Dedifferentiated amniotic fluid mesenchymal stem cell (primary cell): ENCODE data around the gene CCDC33.
A peak's percentile ranks its signal among the peaks of the same experiment; 100 is the strongest.

Experiments used
- DNase-seq: peaks from one replicate; pipeline ENCODE4 v3.0.0-alpha.2; 2016; ENCODE audit errors: extremely low spot score

CCDC33 gene

DNA sequence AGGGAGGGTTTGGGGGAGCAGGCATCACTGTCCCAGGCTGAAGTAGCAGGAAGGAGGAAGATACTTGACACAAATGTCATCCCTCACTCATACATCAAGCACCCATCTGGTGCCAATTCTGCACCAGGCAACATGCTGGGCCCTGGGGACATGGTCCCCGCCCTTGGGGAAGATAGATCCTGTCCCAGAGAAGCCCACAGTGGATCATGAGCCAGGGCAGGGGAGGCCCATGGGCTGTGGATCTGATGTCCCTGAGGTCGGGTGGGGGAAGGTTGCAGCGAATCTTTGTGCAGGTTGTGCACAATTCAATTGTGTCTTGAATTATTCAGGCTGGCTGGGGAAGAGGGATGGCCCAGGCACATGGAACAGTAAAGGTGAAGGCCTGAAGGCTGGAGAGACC, 6.4 kb upstream of the CCDC33 start:
- DNase-seq = no peak

DNA sequence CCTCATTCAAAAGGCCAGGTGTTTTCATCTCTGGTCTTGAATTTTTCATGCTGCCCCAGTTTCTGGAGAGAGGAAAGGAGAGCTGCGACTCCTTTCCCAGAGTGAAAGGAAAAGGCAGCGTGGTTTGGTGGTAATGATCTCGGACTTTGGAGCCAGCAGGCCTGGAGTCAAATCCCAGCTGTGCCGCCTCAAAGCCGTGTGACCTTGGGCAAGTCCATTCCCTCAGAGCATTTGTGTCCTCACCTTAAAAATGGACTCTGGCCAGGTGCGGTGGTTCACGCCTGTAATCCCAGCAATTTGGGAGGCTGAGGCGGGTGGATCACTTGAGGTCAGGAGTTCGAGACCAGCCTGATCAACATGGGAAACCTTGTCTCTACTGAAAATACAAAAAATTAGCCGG, 4.7 kb upstream of the CCDC33 start:
- no peak for DNase-seq

DNA sequence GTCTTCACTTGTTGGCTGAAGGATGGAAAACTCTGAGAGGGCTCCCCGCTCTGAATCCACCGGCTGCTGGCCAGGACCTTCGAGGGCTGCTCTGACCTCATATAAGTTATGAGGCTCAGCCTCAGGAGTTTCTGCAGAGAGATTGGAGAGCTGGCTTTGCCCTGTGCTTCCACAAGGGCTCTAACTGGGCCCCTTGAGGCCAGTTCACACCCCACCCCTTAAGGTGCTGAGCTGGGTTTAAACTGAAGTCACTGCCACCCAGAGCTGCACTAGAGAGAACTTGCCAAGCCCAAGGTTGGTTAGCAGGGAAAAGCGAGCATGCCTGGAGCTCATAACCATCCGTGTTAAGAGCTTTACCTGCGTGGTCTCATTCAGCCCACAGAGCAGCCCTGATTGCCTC, 2.8 kb upstream of the CCDC33 start:
- DNase-seq = no peak

DNA sequence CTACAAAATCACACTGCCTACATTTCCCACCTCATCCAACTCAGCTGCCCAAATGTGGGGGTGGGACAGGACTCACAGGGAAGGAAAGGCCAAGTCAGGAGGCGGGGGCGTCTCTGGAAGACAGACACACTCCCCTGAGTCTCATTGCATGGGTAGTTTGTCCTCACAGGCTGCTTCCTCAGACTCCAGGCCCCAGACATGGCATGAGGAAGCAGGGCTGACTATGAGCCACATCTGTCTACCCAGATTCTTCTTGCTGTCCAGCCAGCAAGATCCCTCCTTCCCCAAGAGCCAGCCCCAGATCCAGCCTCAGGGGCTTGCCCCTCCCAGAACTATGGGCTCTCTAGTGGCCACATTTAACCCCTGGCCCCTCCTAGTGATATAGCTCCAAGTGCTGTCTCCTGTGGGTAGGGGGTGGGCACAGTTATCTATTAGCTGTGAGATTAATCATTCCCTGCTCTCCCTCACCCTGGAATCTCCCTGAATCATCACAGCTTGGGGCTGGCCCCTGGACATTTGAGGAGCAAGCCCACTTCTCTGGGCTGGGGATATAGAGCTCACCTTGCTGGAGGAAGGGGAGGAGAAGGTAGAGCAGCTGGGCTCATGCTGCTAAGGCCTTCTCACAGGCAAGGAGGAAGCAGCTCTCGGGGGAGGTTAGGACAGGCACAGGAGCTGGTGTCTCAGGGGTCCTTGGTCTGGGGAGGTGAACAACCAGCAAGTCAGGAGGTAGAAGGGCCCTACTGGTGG, 2.1 kb upstream of the CCDC33 start:
- no peak for DNase-seq

DNA sequence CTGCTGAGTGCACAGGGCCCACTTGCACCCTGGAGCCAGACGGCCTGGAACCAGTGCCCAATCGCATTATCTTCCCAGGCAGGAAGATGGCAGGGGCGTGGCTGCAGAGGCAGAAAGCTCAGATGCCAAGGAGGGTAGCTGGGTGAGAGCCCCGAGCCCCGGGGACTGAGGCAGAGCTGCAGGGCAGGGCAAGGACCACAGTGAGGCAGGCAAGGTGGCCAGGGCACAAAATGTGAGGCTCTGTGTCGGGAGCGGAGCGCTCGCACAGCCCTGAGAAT, 1.6 kb upstream of the CCDC33 start:
- no peak for DNase-seq

DNA sequence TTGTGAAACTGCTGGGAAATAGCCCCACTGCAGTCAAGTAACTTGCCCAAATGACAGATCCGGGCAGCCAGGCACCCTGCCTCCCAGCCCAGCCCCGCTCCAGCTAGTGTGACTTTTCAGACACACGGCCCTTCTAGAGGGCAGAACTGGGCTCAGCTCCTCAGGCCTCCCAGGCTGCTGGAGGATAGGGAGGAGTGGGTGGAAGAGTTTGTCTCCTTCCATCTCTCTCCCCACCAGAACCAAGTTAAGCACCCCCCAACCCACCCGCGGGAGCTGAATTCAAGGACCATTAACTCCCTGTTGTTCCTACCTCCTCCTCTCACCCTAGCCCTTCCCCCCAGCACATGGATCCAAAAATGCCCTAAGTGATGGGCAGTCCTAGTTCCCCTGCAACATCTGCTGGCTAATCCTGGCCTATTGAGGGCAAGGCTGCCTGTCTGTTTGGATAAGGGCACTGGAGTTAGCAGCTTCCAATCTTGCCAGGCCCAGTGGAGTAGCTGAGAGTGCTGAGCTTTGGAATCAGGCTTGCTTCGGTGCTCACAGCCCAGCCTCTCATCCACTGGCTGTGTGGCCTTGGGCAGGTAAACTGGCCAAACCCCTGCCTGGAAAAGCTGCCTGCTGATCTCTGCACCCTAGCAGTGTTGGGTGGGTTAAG, 3.1 kb downstream of the CCDC33 start:
- no peak for DNase-seq

DNA sequence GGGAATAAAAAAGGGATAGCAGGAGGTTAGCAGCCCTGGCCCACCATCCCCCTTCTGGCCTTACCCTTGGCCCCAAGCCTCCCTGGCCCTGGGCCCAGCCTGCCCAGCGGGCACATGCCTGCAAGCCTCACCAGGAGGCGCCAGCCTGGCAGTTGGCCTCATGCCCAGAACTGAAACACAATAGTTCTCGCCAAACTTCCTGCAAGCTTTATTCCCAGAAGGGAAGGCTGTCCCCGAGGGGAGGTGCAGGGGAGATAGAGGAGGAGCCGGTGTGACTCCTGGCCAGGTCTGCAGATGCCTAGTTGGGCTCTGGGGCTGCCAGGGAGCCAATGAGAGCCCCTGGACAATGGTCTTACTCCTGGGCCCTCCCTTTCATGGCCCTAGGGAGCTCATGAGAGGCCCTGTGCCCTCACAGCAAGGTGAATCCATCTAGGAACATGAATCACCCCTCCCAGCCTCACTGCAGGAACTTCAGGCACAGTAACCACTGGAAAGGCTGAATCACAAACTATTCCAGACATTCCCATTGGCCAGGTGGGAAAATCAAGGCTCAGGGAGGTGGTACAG, 4.0 kb downstream of the CCDC33 start:
- DNase-seq = peak; percentile 74

DNA sequence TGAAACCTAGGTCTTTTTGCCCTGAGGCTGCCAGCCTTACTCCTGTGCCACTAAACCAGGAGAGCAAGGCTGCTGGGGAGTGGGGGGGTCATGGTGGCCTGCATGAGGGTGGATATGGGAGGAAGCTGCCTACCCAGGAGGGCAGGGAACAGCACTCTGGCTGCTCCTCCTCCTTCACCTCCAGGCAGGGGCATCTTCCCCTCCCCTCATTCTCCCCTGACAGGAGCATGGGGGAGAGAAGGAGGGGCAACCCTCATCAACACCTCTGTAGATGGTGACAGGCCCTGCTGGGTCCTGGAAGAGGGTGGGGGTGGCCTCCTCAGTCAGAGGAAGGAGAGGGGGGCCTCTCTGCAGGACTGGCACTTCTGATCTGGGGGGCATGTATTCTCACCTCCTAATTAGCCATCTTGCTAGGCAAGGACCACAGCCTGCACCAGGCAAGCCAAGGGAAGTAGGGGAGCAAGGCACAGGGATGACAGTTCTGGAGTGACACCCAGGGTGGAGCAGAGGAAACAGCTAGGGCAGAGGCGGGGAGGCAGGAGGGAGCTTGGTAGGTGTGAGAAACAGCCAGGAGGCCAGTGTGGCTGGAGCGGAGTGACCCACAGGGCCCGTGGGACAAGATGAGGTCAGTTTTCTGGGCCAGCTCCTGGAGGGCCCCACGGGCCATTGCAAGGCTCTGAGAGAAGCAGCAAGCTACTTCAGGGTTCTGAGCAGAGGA, 4.9 kb downstream of the CCDC33 start:
- no peak for DNase-seq

DNA sequence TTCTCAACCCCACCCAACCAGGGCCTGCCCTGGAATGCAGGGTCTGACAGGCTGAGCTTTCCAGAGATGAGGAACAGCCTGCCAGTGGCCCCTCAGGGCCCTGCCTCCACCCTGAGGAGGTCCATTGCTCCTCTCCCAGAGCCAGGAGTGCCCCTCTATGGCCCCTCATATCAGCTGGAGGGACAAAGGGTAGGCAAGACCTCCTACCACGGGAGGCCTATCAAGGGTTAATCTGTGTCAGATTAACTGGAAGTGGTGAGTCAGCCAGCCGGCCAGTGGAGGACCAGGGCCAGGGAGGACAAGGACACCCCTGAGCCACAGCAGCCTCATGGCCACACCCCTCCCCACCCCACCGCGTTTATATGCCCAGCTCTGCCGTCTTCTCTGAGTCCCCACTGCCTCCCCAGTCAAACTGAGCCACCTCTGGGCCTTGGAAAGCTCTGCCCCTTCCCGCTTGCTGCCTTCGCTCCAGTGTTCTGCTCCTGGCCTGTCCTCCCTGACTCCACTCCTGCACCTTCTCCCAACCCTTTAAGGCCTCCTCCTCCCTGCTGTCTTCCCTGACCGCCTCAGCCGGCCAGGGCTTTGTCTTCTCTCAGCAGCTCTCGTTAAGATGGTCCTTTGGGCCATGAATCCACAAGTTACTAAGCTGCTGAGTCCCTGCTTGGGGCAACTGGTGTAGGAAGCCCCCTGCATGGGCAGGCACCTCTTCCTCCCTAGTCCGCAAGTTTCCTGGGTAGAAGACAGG, 6.5 kb downstream of the CCDC33 start:
- DNase-seq = peak; percentile 31

DNA sequence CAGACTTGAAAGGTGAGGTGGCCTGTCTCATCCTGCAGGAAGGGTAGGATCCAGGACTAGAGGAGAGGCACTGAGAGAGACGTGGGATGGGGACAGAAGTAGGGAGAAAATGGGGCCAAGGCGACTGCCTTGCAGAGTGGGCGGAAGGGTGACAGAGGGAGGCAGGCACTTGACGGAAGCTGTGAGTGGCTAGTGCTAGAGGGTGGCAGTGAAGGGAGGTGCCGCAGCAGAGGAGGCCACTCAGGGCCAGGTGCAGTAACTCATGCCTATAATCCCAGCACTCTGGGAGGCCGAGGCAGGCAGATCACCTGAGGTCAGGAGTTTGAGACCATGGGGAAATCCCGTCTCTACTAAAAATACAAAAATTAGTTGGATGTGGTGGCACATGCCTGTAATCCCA, 7.3 kb downstream of the CCDC33 start:
- DNase-seq = no peak

DNA sequence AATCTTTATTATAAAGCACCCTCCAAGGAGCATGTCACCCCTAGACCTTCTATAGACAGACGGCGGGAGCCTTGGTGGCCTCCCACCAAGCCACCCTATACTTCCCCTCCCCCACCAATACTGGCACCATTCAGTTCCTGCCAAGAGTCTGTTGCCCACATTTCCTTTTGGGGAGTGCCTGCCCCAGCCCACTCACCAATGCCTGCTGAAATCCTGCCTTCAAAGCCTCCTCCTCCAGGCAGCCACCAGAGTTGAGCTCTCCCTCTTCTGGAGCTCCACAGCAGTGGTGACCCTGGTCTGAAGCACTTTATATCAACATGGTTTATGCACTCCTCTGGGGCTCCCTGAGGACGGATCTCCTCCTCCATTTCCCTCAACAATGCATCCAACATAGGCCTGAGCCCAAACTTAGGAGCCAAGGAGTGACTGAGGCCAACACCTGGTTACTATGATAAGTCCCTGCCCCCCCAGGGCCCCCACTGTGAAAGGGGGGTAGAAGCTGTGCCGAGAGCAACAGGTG, 8.8 kb downstream of the CCDC33 start:
- no peak for DNase-seq

DNA sequence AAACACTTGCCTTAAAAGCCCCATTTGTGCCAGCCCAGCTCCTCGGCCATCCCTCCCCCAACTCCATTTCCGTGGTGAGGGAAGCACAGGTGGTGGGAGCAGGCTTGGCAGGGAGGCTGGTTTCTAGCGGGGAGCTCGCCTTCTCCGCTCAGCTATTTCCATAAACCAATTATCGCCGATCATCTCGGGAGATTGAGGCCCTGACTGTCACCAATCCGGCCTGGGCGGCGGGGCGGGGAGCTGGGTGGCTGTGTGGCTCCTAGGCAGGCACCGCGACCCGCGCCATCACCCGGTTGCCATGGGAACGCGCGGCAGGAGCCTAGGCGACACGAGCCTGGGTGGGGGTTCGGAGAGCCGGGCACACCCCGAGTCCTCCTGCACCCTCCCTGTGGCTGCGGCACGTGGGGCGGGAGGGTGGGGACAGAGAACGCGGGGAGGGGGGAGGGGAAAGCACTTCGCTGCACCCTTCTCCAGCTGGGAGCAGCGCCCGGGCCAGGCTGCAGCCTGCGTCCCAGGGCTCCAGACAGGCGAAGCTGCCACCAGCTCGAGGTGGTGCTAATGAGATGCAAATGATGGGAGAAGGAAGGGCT, 9.3 kb downstream of the CCDC33 start:
- no peak for DNase-seq

DNA sequence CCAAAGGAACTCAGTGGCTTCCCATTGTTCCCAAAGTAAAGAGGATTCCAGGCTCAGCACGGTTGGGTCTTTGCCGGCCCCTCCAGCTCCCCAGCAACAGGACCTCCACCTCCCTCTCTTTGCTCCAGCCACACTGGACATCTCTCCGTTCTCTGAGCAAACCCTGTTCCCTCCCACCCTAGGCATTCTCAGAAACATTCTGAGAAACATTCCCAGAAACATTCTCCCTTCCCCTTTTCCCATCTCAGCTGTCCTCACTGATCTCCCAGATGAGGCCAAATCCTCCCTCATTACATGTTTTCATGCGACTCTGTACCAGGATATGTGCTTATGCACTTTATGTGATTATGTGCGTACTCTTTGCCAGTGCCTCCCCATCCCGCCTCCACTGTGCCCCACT, 14.1 kb downstream of the CCDC33 start:
- DNase-seq = no peak

DNA sequence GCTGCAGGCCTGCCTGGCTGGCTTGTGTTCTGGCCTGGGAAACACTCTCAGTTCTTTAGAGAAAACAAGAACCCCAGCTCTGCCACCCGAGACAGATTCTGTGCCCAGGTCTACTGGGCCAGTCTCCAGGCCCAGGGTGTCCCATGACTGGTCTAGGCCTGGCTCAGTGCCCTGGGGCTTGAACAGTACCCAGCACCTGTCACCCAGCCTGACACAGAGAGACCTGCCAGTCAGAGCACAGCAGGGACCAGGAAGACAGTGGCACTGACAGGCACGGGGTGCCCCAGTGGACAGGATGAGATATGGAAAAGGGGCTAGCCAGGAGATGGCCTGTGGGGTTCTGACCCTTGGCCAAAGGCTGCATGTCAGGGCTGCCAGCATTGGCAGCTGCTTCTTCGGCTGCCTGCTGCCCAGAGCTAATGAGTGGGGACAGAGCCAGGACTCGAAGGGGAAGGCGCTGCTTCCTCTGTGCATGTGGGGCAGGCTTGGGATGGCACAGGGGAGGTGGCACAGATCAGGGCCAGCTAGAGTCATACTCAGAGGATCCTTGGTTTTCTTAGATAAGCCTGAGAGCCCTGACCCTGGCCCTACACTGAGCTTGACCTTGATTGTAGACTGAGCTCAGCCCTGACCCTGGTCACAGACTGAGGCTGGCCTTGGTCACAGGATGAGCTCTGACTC, 15.1 kb downstream of the CCDC33 start:
- no peak for DNase-seq

DNA sequence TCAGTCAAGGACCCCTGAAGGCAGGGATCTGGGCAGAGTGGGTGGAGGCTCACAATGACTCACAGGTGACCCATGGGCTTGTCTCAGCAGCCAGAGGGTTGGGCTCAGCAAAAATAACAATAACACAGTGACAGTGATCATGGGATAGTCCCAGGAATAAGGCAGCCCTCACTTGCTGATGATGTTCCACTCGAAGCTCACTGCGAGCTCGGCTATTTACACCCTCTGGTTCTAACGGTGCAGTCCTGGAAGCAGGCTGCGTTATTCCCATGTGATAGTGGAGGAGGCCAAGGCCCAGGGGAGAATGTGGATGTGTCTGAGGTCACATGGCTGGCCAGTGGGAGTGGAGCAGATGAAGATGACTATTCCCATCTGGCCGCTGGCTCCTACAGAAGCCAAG, 16.2 kb downstream of the CCDC33 start:
- DNase-seq = no peak

DNA sequence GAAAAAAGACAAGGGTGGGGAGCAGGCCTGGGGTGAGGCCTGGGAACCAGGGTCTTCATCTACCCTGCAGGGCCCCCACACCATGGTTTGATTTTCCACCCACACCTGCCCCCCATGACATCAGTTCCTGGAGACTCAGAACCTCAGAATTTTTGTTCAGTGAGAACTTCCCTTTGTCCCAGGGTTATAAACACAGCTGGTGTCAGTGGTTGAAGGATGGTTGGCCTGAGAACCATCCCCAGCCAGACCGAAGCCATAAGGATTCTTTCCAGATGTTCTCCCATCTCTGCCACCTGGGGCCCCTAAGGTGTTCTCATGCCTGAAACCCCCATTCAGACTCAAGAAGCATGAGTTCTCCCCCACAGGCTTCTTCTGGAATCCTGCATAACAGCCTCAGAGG, 16.6 kb downstream of the CCDC33 start:
- DNase-seq = no peak

DNA sequence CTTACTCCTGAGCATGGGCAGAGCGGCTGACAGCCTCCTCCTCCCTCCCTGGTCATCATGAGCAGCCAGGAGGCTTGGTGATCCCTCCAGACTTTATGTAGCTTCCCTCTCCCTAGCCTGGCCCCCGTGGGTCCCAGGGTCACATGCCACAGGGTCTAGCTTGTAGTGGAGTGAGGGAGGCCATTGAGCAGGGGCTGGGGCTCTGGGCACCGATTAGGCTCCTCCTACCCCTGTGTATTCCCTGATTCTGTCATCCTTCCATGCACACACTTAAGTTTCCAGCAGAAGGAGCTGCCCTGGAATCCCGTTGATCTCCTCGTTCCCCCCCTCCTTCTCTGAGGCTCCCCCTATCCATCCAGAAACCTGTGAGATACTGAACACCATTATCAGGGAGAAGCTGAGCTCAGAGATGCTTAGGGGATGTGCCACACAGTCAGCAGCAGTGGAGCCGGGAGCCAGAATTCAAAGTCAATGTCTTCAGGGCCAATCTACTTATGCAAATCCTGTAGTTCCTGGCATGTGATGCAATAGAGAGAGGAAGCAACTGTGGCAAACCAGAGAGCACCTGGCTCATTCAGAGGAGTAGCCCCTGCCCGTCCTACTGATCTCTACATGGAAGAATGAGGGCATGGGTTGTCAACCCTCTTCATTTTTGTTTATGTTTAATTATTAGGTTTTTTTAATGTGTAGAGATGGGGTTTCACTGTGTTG, 17.2 kb downstream of the CCDC33 start:
- no peak for DNase-seq

DNA sequence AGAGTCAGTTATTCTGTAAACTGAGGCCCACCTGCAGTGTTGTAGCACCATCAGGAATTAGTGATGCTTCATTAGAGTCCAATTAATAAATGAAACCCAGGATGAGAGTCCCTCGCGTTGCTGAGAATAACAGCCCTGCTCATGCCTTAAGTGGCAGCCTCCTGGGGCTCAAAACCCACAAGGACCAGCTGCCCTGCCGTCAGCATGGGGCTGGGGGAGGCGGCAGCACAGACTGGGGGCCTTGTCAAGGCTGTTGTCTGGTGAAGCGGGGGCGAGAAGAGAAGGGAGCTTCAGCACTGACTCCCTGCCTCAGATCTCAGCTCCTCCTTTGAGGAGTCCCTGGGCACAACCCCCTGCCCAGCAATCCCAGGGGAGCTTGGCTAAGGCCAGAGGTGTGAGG, 21.0 kb downstream of the CCDC33 start:
- no peak for DNase-seq

DNA sequence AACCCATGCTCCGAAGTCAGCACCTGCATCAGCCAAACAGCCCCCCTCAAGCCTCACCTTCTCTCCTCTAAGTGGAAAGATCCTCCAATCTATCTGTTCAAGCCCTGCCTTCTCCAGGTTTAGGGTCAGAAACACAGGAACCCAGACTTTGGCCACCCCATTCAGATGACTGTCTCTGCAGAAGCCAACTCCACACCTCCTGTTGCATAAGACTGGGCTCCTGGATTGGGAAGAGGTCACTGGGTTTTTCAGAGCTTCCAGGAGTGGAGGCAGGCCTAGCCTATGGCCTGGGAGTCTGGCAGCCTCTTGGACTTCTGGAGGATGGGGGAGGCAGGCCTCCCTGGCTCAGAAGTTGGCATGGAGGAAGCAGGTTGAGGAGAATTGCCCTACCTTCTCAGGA, 21.5 kb downstream of the CCDC33 start:
- DNase-seq = no peak
